HG02870 (cell line): ENCODE measurements around the gene TPGS2.
"Not testable (repeated sequence)": the region's sequence is repeated elsewhere in the genome, so short reads cannot be mapped to it uniquely, and the experiment has no call there.

ENCODE experiments used
- ATAC-seq: cut with Tn5 transposase; IDR thresholded peaks from one replicate; pipeline ENCODE4 v1.9.1; 2021; ENCODE audit warnings: mild to moderate bottlenecking, moderate library complexity; ENCODE audit not compliant: unreplicated experiment

The TPGS2 gene

GRCh38 chr18:36777566-36777965 is 51.2 kb downstream of the TPGS2 start:
- ATAC-seq = no peak

GRCh38 chr18:36776650-36777049 is 52.2 kb downstream of the TPGS2 start:
- ATAC-seq = no peak

DNA sequence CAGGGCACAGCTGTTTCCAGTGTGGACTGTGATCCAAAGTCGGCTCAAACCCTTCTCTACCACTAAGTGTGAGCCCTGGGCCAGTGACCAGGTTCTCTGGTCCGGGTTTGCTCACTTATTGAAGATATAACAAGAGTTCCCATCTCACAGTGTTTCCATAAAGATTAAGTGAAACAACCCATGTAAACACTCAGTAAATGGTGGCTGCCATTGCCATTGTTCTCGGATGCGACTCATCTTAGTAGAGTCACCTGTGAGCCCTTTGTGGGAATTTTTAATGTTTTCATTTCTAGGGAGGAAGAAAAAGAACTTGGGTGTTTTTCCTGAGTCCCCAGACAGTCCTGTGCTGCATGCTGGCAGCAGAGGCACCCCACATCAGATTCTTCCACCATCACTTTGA is 53.4 kb downstream of the TPGS2 start:
- ATAC-seq = no peak

DNA sequence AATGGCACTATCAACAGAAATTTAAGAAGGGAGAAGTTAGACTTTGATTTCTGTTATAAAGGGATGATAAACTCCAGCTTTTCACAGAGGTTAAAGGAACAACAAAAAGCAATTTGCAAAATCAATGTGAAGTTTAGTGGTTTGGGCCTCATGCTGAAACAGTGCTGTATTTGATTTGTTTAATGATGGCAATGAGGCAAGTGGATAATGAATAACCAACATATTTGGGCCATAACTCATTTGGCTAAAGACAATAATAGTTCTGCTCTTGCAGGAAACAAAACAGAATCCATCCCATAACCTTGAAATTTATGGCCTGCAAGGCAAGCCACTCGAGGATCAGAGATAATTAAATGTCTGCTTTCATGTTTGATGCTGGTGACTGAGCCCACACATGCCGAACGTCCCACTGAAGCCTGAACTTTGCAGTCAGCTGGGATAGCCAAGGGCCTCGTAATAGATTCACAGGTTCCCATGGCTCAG is 56.5 kb downstream of the TPGS2 start:
- ATAC-seq = no peak

GRCh38 chr18:36771245-36771644 is 57.6 kb downstream of the TPGS2 start:
- no peak for ATAC-seq

DNA sequence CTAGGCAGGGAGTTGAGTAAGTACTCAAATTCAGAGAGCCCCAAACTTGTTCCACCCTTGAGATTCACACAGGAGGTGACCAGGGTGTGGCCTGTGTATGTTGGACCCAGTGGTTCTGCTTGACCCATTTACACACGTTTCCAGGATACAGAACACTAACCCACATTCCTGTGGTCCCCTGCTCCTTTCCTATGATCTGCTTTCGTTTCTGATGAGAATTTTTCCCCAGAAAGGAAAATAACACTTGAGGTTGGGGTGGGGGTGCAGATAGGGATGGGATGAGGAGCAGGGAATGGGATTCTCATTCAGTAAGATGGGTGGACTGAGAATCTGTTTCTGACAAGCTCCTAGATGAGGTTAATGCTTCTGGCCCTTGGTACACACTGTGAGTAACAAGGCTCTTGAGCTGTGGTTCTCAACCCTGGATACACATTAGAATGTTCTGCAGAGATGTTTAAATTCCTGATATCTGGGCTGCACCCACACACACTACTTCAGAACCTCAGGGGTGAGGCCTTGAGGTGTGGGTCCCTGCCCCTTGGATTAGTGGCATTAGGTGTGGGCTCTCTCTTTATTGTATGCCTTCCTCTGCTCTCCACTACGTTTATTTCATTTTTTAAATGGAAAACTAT is 58.4 kb downstream of the TPGS2 start:
- ATAC-seq = no peak

GRCh38 chr18:36769611-36770314 is 59.0 kb downstream of the TPGS2 start:
- ATAC-seq = no peak

DNA sequence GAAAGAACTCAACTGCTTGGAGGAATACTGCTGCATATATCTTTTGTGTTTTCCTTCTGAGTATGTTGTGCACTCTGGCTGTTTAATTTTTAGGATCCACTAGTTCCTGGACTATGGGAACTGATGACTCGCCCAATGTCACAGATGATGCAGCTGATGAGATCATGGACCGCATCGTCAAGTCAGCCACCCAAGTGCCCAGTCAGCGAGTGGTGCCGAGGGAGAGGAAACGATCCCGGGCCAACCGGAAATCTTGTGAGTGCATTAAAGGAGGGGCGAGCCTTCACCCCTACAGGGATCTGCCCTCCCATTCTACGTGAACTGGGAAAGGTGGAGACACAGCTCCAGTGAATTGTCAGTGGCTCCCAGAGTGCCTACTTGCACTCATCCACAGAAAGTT is 59.6 kb downstream of the TPGS2 start:
- ATAC-seq = no peak

GRCh38 chr18:36766836-36767235 is 62.0 kb downstream of the TPGS2 start:
- no peak for ATAC-seq

DNA sequence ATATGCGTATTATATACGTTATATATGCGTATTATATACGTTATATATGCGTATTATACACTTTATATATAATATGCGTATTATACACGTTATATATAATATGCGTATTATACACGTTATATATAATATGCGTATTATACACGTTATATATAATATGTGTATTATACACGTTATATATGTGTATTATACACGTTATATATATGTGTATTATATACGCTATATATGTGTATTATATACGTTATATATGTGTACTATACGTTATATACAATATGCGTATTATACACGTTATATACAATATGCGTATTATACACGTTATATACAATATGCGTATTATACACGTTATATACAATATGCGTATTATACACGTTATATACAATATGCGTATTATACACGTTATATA is 65.8 kb downstream of the TPGS2 start:
- ATAC-seq = not testable (repeated sequence)

GRCh38 chr18:36762074-36762473 is 66.7 kb downstream of the TPGS2 start:
- ATAC-seq = no peak

GRCh38 chr18:36761186-36761698 is 67.6 kb downstream of the TPGS2 start:
- no peak for ATAC-seq

- ATAC-seq = no peak
Observed at GRCh38 chr18:36760598-36760997, 68.2 kb downstream of the TPGS2 start.

DNA sequence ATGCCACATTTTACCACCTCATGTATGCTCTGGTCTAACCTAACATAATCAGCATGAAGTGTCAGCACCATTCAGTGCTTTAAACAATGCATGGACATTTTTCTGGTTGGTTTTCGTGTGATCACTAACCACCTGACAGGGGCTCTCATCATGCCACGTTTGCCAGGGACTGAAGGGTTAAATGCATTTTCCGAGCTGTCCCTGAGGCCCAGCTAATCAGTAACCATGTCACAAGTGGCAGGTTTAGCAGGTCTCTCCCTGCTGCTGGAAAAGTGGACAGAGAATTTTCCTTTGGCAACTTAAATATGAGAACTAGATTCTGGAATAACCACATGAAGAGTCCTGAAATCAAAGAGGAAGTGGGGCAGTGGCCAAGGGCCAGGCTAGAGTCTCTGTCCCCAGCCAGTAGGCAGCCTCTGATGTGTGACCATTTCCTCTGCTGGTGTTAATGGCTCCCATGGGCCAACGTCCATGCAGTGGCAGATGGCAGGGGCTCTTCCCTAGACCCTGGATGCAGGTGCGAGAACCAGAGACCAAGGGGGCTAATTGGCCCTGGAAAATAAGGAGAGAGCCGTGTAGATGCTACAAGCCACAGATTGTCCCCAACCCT is 69.5 kb downstream of the TPGS2 start:
- ATAC-seq = no peak

GRCh38 chr18:36758623-36759022 is 70.2 kb downstream of the TPGS2 start:
- no peak for ATAC-seq

DNA sequence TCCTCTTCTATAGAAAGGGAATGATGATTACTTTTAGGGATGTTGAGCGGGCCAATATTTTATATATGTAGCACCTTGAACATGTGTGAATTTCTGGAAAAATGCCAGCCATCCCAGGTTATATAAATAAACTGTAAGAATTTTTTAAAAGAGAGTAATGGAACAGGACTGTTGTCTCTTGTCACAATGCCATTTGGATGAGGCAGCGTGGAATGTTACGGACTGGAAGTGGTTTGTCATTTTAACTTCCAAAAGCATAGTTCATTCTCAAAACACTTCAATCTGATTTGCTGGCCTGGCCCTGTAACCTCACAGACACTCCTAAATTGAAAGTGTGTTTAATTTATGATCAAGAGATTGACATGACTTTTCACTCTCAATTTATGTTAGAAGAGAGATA is 70.8 kb downstream of the TPGS2 start:
- no peak for ATAC-seq

DNA sequence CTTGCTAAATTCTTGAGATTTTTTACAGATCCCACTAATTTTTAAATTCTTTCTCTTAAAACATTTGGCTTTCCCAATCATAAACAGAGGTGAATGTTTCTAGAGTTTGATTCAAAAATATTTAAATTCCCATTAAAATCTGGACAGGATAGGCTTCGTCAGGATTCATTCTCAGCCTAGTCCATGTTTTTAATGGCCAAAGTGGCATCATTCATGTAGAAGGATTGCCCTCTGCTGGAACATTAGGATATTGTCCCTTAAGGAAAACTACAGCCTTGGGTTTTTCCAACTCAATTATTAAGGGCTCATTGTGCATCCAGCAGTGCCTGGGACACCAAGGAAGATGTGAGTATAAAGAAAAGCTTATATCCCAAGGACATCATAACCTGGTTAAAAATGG is 71.7 kb downstream of the TPGS2 start:
- no peak for ATAC-seq

GRCh38 chr18:36756242-36756641 is 72.6 kb downstream of the TPGS2 start:
- ATAC-seq = no peak

GRCh38 chr18:36752929-36753865 is 75.6 kb downstream of the TPGS2 start:
- no peak for ATAC-seq

DNA sequence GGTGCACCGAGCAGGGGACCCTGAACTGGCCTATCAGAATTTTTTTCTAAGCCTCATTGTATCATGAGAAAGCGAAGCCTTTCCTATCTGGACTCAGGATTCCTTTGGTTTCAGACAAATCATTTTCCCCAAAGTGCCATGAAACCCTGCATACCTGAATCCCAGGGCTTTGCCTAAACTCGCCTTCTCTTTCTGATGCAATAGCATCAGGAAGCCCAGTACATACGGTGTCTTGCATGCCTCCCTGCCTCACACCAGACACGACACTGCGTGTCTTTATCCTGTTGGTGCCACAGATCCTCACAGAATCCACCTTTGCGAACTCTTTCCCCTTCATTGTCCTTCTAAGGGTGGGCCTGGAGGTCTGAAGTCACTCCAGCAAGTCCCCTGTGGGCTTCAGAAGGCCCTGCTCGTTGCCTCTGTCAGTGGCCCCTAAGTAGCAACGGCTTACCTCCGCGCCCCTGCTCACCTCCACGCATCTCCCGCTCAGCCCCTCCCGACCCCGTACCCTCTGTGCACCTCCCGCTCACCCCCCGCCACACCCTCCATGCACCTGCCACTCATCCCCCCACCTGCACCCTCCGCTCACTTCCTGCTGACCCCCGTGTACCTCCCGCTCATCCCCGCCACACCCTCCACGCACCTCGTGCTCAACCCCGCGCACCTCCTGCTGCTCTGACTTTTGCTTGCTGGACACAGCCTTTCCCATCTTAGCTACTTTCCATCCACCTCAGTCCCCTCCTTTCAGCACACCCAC is 83.4 kb downstream of the TPGS2 start:
- no peak for ATAC-seq
